HL-60 (cell line): ENCODE data around the gene NKX1-1.

Experiments used
- DNase-seq, 2 experiments: peaks; one replicate each; pipeline ENCODE4 v3.0.0-alpha.2; 2010 to 2020; ENCODE audit warnings: low read depth in 1 of 2, low spot score in 1 of 2
- H3K27ac ChIP-seq: fragments of 250-450 bp; sonication (Bioruptor Pico); replicated peaks from 2 replicates; pipeline ENCODE4 v1.5.1; 2020; ENCODE audit warnings: mild to moderate bottlenecking, moderate library complexity
- H3K27me3 ChIP-seq: fragments of 250-450 bp; sonication (Bioruptor Pico); 2 replicates; pipeline ENCODE4 v1.5.1; 2021; ENCODE audit warnings: mild to moderate bottlenecking, moderate library complexity; ENCODE audit not compliant: insufficient read depth, poor library complexity, severe bottlenecking
- H3K4me3 ChIP-seq: replicated peaks from 2 replicates; pipeline ENCODE4 v1.5.1; 2011; ENCODE audit warnings: mild to moderate bottlenecking, control low read depth, low read length; ENCODE audit not compliant: insufficient read depth
- GABPA ChIP-seq: IDR thresholded peaks from 2 replicates; pipeline ENCODE4 v1.6.1; 2012; ENCODE audit warnings: low read depth
- POLR2AphosphoS5 ChIP-seq: IDR thresholded peaks from 2 replicates; pipeline ENCODE4 v1.6.1; 2012; ENCODE audit warnings: low read depth
- SPI1 ChIP-seq: IDR thresholded peaks from 2 replicates; pipeline ENCODE4 v1.6.1; 2012; ENCODE audit warnings: low read depth, mild to moderate bottlenecking, borderline replicate concordance
- TF ChIP-seq, protein P1 (sequence below): IDR thresholded peaks from one replicate; pipeline ENCODE4 v1.5.1; 2011; ENCODE audit warnings: low read length, control low read depth, inconsistent platforms; ENCODE audit not compliant: insufficient read depth
- TF ChIP-seq, protein P2 (sequence below): IDR thresholded peaks from 2 replicates; pipeline ENCODE4 v1.6.1; 2012; ENCODE audit warnings: low read depth; ENCODE audit not compliant: insufficient replicate concordance

Gene NKX1-1

DNA sequence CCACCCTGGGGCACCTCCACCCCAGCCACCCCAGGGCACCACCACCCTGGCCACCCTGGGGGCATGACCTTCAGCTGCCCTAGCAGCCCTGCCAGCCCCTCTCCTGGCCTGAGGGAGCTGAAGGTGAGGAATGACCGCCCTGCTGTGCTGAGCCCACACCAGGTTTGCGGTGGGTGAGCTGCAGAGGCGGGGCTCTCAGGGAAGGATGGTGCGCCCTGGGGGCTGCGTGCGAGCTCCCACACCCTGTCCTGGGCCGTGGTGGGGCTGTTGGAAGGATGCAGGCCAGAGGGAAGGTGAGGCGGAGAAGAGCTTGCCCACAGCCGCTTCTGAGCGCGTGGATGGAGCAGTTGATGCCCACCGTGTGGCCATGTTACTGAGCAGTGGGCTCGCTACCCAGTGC is 41.5 kb downstream of the NKX1-1 start:
- no peak overlapping the region for H3K4me3 ChIP-seq
- no peaks in the 10 kb centered on the region for H3K27me3 ChIP-seq
- no peak overlapping the region for H3K27ac ChIP-seq
- no peak for DNase-seq
- TF ChIP-seq POLR2AphosphoS5, result no peak
- TF ChIP-seq, protein P1, sequence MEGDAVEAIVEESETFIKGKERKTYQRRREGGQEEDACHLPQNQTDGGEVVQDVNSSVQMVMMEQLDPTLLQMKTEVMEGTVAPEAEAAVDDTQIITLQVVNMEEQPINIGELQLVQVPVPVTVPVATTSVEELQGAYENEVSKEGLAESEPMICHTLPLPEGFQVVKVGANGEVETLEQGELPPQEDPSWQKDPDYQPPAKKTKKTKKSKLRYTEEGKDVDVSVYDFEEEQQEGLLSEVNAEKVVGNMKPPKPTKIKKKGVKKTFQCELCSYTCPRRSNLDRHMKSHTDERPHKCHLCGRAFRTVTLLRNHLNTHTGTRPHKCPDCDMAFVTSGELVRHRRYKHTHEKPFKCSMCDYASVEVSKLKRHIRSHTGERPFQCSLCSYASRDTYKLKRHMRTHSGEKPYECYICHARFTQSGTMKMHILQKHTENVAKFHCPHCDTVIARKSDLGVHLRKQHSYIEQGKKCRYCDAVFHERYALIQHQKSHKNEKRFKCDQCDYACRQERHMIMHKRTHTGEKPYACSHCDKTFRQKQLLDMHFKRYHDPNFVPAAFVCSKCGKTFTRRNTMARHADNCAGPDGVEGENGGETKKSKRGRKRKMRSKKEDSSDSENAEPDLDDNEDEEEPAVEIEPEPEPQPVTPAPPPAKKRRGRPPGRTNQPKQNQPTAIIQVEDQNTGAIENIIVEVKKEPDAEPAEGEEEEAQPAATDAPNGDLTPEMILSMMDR, result no peak
- TF ChIP-seq, protein P2, sequence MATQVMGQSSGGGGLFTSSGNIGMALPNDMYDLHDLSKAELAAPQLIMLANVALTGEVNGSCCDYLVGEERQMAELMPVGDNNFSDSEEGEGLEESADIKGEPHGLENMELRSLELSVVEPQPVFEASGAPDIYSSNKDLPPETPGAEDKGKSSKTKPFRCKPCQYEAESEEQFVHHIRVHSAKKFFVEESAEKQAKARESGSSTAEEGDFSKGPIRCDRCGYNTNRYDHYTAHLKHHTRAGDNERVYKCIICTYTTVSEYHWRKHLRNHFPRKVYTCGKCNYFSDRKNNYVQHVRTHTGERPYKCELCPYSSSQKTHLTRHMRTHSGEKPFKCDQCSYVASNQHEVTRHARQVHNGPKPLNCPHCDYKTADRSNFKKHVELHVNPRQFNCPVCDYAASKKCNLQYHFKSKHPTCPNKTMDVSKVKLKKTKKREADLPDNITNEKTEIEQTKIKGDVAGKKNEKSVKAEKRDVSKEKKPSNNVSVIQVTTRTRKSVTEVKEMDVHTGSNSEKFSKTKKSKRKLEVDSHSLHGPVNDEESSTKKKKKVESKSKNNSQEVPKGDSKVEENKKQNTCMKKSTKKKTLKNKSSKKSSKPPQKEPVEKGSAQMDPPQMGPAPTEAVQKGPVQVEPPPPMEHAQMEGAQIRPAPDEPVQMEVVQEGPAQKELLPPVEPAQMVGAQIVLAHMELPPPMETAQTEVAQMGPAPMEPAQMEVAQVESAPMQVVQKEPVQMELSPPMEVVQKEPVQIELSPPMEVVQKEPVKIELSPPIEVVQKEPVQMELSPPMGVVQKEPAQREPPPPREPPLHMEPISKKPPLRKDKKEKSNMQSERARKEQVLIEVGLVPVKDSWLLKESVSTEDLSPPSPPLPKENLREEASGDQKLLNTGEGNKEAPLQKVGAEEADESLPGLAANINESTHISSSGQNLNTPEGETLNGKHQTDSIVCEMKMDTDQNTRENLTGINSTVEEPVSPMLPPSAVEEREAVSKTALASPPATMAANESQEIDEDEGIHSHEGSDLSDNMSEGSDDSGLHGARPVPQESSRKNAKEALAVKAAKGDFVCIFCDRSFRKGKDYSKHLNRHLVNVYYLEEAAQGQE, result no peak
- TF ChIP-seq GABPA, result no peak
- TF ChIP-seq SPI1, result no peak

DNA sequence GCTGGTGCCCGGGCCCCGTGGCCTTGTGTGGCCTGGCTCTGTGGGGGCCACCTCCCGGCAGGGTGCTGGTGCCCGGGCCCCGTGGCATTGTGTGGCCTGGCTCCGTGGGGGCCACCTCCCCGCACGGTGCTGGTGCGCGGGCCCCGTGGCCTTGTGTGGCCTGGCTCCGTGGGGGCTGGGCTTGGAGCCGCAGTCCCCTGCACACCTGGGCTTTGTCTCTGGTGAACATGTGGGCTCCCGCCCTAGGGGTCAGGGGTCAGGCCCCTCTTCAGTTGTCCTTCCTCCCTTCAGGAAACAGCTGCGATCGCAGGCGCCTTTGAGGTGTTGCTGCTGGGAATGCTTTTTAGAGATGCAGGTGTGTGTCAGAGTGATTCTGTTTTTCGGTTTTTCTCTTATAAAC is 42.0 kb downstream of the NKX1-1 start:
- TF ChIP-seq, protein P2, result no peak
- TF ChIP-seq POLR2AphosphoS5, result no peak
- TF ChIP-seq, protein P1, result no peak
- TF ChIP-seq GABPA, result no peak
- no peak for TF ChIP-seq SPI1
- Histone ChIP-seq H3K27ac (no peak overlapping the region), H3K27me3 (no peaks in the 10 kb centered on the region), H3K4me3 (no peak overlapping the region)
- no peak for DNase-seq

DNA sequence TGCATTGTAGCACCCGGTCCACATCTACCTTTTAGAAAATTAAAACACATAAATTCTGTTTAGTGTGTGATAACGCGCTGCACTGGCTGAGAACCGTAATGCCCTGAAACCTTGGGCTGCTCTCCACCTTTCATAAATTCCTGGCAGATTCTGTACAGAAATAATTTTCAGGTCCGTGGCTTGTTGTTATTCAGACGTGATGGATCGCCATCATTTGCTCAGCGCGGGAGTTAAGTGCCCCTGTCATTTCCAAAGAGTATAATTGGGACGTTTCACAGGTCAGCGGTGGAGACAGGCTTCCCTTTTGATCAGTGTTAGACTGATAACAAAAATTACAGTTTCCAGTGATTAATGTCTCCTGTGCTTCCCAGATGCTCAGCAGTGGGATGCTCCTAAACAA is 42.7 kb downstream of the NKX1-1 start:
- TF ChIP-seq, protein P2, result no peak
- no peak for TF ChIP-seq POLR2AphosphoS5
- no peak for TF ChIP-seq SPI1
- no peak for TF ChIP-seq GABPA
- TF ChIP-seq, protein P1, result no peak
- DNase-seq, result no peak
- Histone ChIP-seq H3K27me3 (no peaks in the 10 kb centered on the region), H3K4me3 (no peak overlapping the region), H3K27ac (no peak overlapping the region)
